Activated T-helper 17 cell treated with anti-CD3 and anti-CD28 coated beads, Interleukin-2, amount 50 U/mL, for 72 hours (primary cell): ENCODE data around the gene TPD52L1. TPM values are rescaled to one million over a fixed set of nuclear protein-coding genes. Genes with fewer than 3 reads are reported as not detected.

Experiments
- ATAC-seq: fragments of 150-1000 bp; cut with Tn5 transposase; replicated peaks from 2 replicates; pipeline ENCODE4 v1.10.0; 2021; ENCODE audit warnings: mild to moderate bottlenecking, moderate library complexity
- H3K27ac Mint-ChIP-seq: one replicate; pipeline ENCODE4 v1.8.0; 2022; ENCODE audit warnings: mixed read lengths
- H3K27me3 Mint-ChIP-seq: one replicate; pipeline ENCODE4 v1.8.0; 2022; ENCODE audit warnings: mixed read lengths
- H3K36me3 Mint-ChIP-seq: one replicate; pipeline ENCODE4 v1.8.0; 2022; ENCODE audit warnings: low read depth, mild to moderate bottlenecking, mixed read lengths
- H3K4me1 Mint-ChIP-seq: one replicate; pipeline ENCODE4 v1.8.0; 2022; ENCODE audit warnings: mixed read lengths
- H3K4me3 Mint-ChIP-seq: one replicate; pipeline ENCODE4 v1.8.0; 2022; ENCODE audit warnings: mild to moderate bottlenecking, mixed read lengths
- H3K9me3 Mint-ChIP-seq: one replicate; pipeline ENCODE4 v1.8.0; 2022; ENCODE audit warnings: mixed read lengths
- total RNA-seq, 2 donors: library from RNA; stranded (reverse); gene quantifications; one replicate each; pipeline ENCODE4 v1.2.3, GENCODE V29; 2022

The TPD52L1 gene
- total RNA-seq, 2 donors from 2014 or later, result 0.58 to 1.1 TPM

GRCh38 chr6:125175466-125176048, 22.0 kb downstream of the TPD52L1 start:
- no peak for ATAC-seq
- Mint-ChIP-seq H3K27me3 (peaks cover 25% of the 10 kb centered on the region), H3K27ac (no peak overlapping the region), H3K4me1 (no peaks in the 10 kb centered on the region), H3K9me3 (no peaks in the 10 kb centered on the region), H3K4me3 (no peak overlapping the region), H3K36me3 (no peaks in the 10 kb centered on the region)

GRCh38 chr6:125182237-125183008, 28.9 kb downstream of the TPD52L1 start:
- H3K36me3 Mint-ChIP-seq, result no peaks in the 10 kb centered on the region
- no peaks in the 10 kb centered on the region for H3K9me3 Mint-ChIP-seq
- no peak overlapping the region for H3K27ac Mint-ChIP-seq
- H3K4me1 Mint-ChIP-seq, result no peaks in the 10 kb centered on the region
- H3K27me3 Mint-ChIP-seq, result peaks cover 24% of the 10 kb centered on the region
- no peak overlapping the region for H3K4me3 Mint-ChIP-seq
- ATAC-seq, result no peak

- no peak for ATAC-seq
- Mint-ChIP-seq H3K4me3 (no peak overlapping the region), H3K27ac (no peak overlapping the region), H3K36me3 (no peaks in the 10 kb centered on the region), H3K9me3 (no peaks in the 10 kb centered on the region), H3K4me1 (no peaks in the 10 kb centered on the region), H3K27me3 (peaks cover 24% of the 10 kb centered on the region)
Observed at GRCh38 chr6:125183391-125183790, 29.8 kb downstream of the TPD52L1 start.

GRCh38 chr6:125188037-125188436, 34.5 kb downstream of the TPD52L1 start:
- Mint-ChIP-seq H3K4me3 (no peak overlapping the region), H3K9me3 (no peaks in the 10 kb centered on the region), H3K4me1 (no peaks in the 10 kb centered on the region), H3K27ac (no peak overlapping the region), H3K27me3 (peaks cover 7% of the 10 kb centered on the region), H3K36me3 (no peaks in the 10 kb centered on the region)
- no peak for ATAC-seq

GRCh38 chr6:125188594-125189203, 35.1 kb downstream of the TPD52L1 start:
- no peak for ATAC-seq
- H3K4me1 Mint-ChIP-seq, result no peaks in the 10 kb centered on the region

GRCh38 chr6:125189494-125189893, 35.9 kb downstream of the TPD52L1 start:
- H3K9me3 Mint-ChIP-seq, result no peaks in the 10 kb centered on the region
- H3K27me3 Mint-ChIP-seq, result peaks cover 4% of the 10 kb centered on the region
- no peak overlapping the region for H3K27ac Mint-ChIP-seq
- no peak for ATAC-seq
- H3K4me3 Mint-ChIP-seq, result no peak overlapping the region
- H3K36me3 Mint-ChIP-seq, result no peaks in the 10 kb centered on the region
- no peaks in the 10 kb centered on the region for H3K4me1 Mint-ChIP-seq

More at GRCh38 chr6:125188594-125189203, 35.1 kb downstream of the TPD52L1 start:
- H3K36me3 Mint-ChIP-seq, result no peaks in the 10 kb centered on the region
- no peak overlapping the region for H3K27ac Mint-ChIP-seq
- no peaks in the 10 kb centered on the region for H3K9me3 Mint-ChIP-seq
- peaks cover 4% of the 10 kb centered on the region for H3K27me3 Mint-ChIP-seq
- H3K4me3 Mint-ChIP-seq, result no peak overlapping the region

GRCh38 chr6:125190667-125191066, 37.1 kb downstream of the TPD52L1 start:
- Mint-ChIP-seq H3K4me1 (no peaks in the 10 kb centered on the region), H3K36me3 (no peaks in the 10 kb centered on the region), H3K27ac (no peak overlapping the region), H3K4me3 (no peak overlapping the region), H3K27me3 (peaks cover 4% of the 10 kb centered on the region), H3K9me3 (no peaks in the 10 kb centered on the region)
- ATAC-seq, result no peak

GRCh38 chr6:125191916-125192609, 38.5 kb downstream of the TPD52L1 start:
- H3K27me3 Mint-ChIP-seq, result peaks cover 4% of the 10 kb centered on the region
- H3K27ac Mint-ChIP-seq, result no peak overlapping the region
- no peaks in the 10 kb centered on the region for H3K9me3 Mint-ChIP-seq
- H3K4me3 Mint-ChIP-seq, result no peak overlapping the region
- no peaks in the 10 kb centered on the region for H3K4me1 Mint-ChIP-seq
- no peaks in the 10 kb centered on the region for H3K36me3 Mint-ChIP-seq
- peak; percentile 92 for ATAC-seq

GRCh38 chr6:125192610-125192930, 39.0 kb downstream of the TPD52L1 start:
- Mint-ChIP-seq H3K4me1 (no peaks in the 10 kb centered on the region), H3K36me3 (no peaks in the 10 kb centered on the region), H3K27ac (no peak overlapping the region), H3K4me3 (no peak overlapping the region), H3K27me3 (peaks cover 4% of the 10 kb centered on the region), H3K9me3 (no peaks in the 10 kb centered on the region)
- peak; percentile 19 for ATAC-seq

- ATAC-seq, result no peak
- Mint-ChIP-seq H3K4me1 (no peaks in the 10 kb centered on the region), H3K4me3 (no peak overlapping the region), H3K27me3 (peaks cover 4% of the 10 kb centered on the region), H3K27ac (no peak overlapping the region), H3K36me3 (no peaks in the 10 kb centered on the region), H3K9me3 (no peaks in the 10 kb centered on the region)
Observed at GRCh38 chr6:125193208-125193607, 39.6 kb downstream of the TPD52L1 start.

- no peaks in the 10 kb centered on the region for H3K9me3 Mint-ChIP-seq
- H3K27ac Mint-ChIP-seq, result no peak overlapping the region
- H3K27me3 Mint-ChIP-seq, result peaks cover 4% of the 10 kb centered on the region
- ATAC-seq, result no peak
- no peaks in the 10 kb centered on the region for H3K36me3 Mint-ChIP-seq
- no peak overlapping the region for H3K4me3 Mint-ChIP-seq
- no peaks in the 10 kb centered on the region for H3K4me1 Mint-ChIP-seq
Observed at GRCh38 chr6:125194941-125195340, 41.4 kb downstream of the TPD52L1 start.

- no peak overlapping the region for H3K27ac Mint-ChIP-seq
- no peaks in the 10 kb centered on the region for H3K36me3 Mint-ChIP-seq
- no peaks in the 10 kb centered on the region for H3K4me1 Mint-ChIP-seq
- no peaks in the 10 kb centered on the region for H3K9me3 Mint-ChIP-seq
- peaks cover 4% of the 10 kb centered on the region for H3K27me3 Mint-ChIP-seq
- no peak overlapping the region for H3K4me3 Mint-ChIP-seq
- no peak for ATAC-seq
Observed at GRCh38 chr6:125195526-125195925, 42.0 kb downstream of the TPD52L1 start.

- H3K27me3 Mint-ChIP-seq, result no peaks in the 10 kb centered on the region
- H3K27ac Mint-ChIP-seq, result no peak overlapping the region
- no peak overlapping the region for H3K4me3 Mint-ChIP-seq
- no peaks in the 10 kb centered on the region for H3K9me3 Mint-ChIP-seq
- H3K4me1 Mint-ChIP-seq, result no peaks in the 10 kb centered on the region
- no peaks in the 10 kb centered on the region for H3K36me3 Mint-ChIP-seq
- no peak for ATAC-seq
Observed at GRCh38 chr6:125196613-125197012, 43.0 kb downstream of the TPD52L1 start.

GRCh38 chr6:125197795-125198269, 44.3 kb downstream of the TPD52L1 start:
- H3K36me3 Mint-ChIP-seq, result no peaks in the 10 kb centered on the region
- H3K27ac Mint-ChIP-seq, result no peak overlapping the region
- H3K4me1 Mint-ChIP-seq, result no peaks in the 10 kb centered on the region
- no peak overlapping the region for H3K4me3 Mint-ChIP-seq
- no peak for ATAC-seq
- no peaks in the 10 kb centered on the region for H3K9me3 Mint-ChIP-seq
- no peaks in the 10 kb centered on the region for H3K27me3 Mint-ChIP-seq
